ENCODE results near the gene OPRL1. TPM values are rescaled to one million over a fixed set of nuclear protein-coding genes. Genes with fewer than 3 reads are reported as not detected.

The OPRL1 gene
- total and polyA plus RNA-seq, 2 of the 8 experiments (the other 6 are each of a cell fraction or from before 2014, with no cell fraction given) = 0.63 to 0.98 TPM

GRCh38 chr20:64049878-64050260, 30.0 kb upstream of the OPRL1 start:
- CTCF ChIA-PET (ENCODE audit: partially characterized antibody) = interaction anchor here (0.6 to 15.0 kb wide), 5 partner anchors 9 to 1650 kb away, joined by 3 to 139 read pairs (median 25); partner anchors contain the start of genes LKAAEAR1, OPRL1 and RGS19
- no peaks in the 10 kb centered on the region for H4K20me1 ChIP-seq (replicated peaks in 1 of 2; ENCODE audit: control insufficient read depth in 1 of 2, insufficient read depth in 2 of 2, low read length in 2 of 2)
- TF ChIP-seq, protein P1, sequence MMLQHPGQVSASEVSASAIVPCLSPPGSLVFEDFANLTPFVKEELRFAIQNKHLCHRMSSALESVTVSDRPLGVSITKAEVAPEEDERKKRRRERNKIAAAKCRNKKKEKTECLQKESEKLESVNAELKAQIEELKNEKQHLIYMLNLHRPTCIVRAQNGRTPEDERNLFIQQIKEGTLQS (IDR thresholded peaks at IDR 0.05; ENCODE audit: insufficient read depth, low read depth, low read length) = no peak
- peak; percentile 47 for TF ChIP-seq EZH2 (IDR thresholded peaks at IDR 0.05; ENCODE audit: low read depth, low read length, severe bottlenecking)
- TF ChIP-seq SUZ12 (IDR thresholded peaks at IDR 0.05; ENCODE audit: low read length) = peak; percentile 64
- H2BK15ac ChIP-seq (ENCODE audit: low read length) = no peak overlapping the region
- H3K27me3 ChIP-seq (replicated peaks in 1 of 4; ENCODE audit: control insufficient read depth in 3 of 4, extremely low read depth in 1 of 4, insufficient read depth in 3 of 4, low read length in 3 of 4) = peaks cover 44 to 68% (median 60%) of the 10 kb centered on the region in 4 experiments
- no peak overlapping the region for H2BK12ac ChIP-seq (ENCODE audit: low read depth, low read length)
- H3K4me2 ChIP-seq (ENCODE audit: insufficient read depth in 1 of 2, low read depth in 2 of 2, low read length in 2 of 2) = peak overlapping the region; percentile 17 to 53; a peak in 3 of 4 replicates
- peaks cover 4% of the 10 kb centered on the region; the same call in 1 of the 2 replicates for H3K23me2 ChIP-seq (ENCODE audit: low read depth, low read length)
- H3K4me1 ChIP-seq (replicated peaks in 1 of 4; ENCODE audit: control insufficient read depth in 3 of 4, insufficient read depth in 4 of 4, low read length in 3 of 4) = peaks cover 0 to 35% (median 13%) of the 10 kb centered on the region in 4 experiments; a peak in 6 of 7 replicates
- no peak overlapping the region for H2BK120ac ChIP-seq (replicated peaks; ENCODE audit: low read depth, low read length)
- H4K5ac ChIP-seq (ENCODE audit: insufficient read length, low read depth, low read length) = no peak overlapping the region
- H3K79me1 ChIP-seq (ENCODE audit: low read depth, low read length) = no peaks in the 10 kb centered on the region
- H3K27ac ChIP-seq (ENCODE audit: low read depth, low read length) = no peak overlapping the region
- H4K8ac ChIP-seq (ENCODE audit: extremely low read depth, insufficient read depth, low read length) = no peak overlapping the region; the same call in 1 of the 2 replicates
- no peak overlapping the region for H2AFZ ChIP-seq (ENCODE audit: low read length)
- H3K4ac ChIP-seq (replicated peaks; ENCODE audit: insufficient read length, low read depth, low read length) = no peak overlapping the region
- H3K14ac ChIP-seq (ENCODE audit: insufficient read length) = no peak overlapping the region
- H3K18ac ChIP-seq (ENCODE audit: extremely low read depth, low read length) = no peak overlapping the region; the same call in 1 of the 2 replicates
- no peak overlapping the region for H3K9ac ChIP-seq (replicated peaks in 1 of 4; ENCODE audit: extremely low read depth in 1 of 4, low read depth in 3 of 4, low read length in 3 of 4)
- H3K9me3 ChIP-seq (ENCODE audit: insufficient read depth in 2 of 2, low read depth in 1 of 2, low read length in 1 of 2) = no peaks in the 10 kb centered on the region
- 0 out of 2 replicates have a peak overlapping the region, but pooled peaks have one; percentile 39 for H2AK5ac ChIP-seq (ENCODE audit: low read depth, low read length)
- DNase-seq (ENCODE audit: low read depth in 1 of 2, low spot score in 2 of 2) (no peak), FAIRE-seq (no peak)
- H3K56ac ChIP-seq (replicated peaks; ENCODE audit: insufficient read length, low read depth, low read length) = no peak overlapping the region
- no peak overlapping the region for H2BK5ac ChIP-seq (ENCODE audit: low read depth, low read length)
- no peak overlapping the region for H4K91ac ChIP-seq (replicated peaks; ENCODE audit: insufficient read length, low read length)
- peak overlapping the region in 1 of 4 experiments; percentile 38; a peak in 1 of 8 replicates for H3K4me3 ChIP-seq (ENCODE audit: extremely low read depth in 1 of 4, insufficient read depth in 2 of 4, low read depth in 3 of 4, low read length in 4 of 4)
- 46% methylated on average over 16 of the region's 16 CpGs; no CpG with 5 or more reads in 1 of the 2 experiments for WGBS, 2 experiments (ENCODE audit: extremely low coverage in 1 of 2, insufficient coverage in 1 of 2, insufficient read length in 1 of 2, insufficient replicate concordance in 2 of 2, low coverage in 1 of 2, low lambda C conversion rate in 2 of 2, missing lambda C conversion rate in 1 of 2)
- H3K23ac ChIP-seq (ENCODE audit: insufficient read length) = no peak overlapping the region
- POLR2A ChIA-PET (ENCODE audit: partially characterized antibody) = interaction anchor here (0.6 to 2.0 kb wide), 4 partner anchors 10 to 206 kb away, joined by 3 to 9 read pairs (median 3); partner anchors contain the start of gene PCMTD2
- H2BK20ac ChIP-seq (ENCODE audit: low read length) = no peak overlapping the region
- H3K79me2 ChIP-seq (ENCODE audit: control insufficient read depth in 1 of 2, insufficient read depth in 2 of 2, low read length in 2 of 2) = no peaks in the 10 kb centered on the region
- H3K36me3 ChIP-seq (ENCODE audit: control insufficient read depth in 2 of 4, insufficient read depth in 4 of 4, low read length in 3 of 4) = peaks cover 0 to 10% (median 0%) of the 10 kb centered on the region in 4 experiments; a peak in 1 of 8 replicates
